ENCODE results near the gene RNF135.
"Not testable (repeated sequence)": the region's sequence is repeated elsewhere in the genome, so short reads cannot be mapped to it uniquely, and the experiment has no call there.

Gene RNF135

DNA sequence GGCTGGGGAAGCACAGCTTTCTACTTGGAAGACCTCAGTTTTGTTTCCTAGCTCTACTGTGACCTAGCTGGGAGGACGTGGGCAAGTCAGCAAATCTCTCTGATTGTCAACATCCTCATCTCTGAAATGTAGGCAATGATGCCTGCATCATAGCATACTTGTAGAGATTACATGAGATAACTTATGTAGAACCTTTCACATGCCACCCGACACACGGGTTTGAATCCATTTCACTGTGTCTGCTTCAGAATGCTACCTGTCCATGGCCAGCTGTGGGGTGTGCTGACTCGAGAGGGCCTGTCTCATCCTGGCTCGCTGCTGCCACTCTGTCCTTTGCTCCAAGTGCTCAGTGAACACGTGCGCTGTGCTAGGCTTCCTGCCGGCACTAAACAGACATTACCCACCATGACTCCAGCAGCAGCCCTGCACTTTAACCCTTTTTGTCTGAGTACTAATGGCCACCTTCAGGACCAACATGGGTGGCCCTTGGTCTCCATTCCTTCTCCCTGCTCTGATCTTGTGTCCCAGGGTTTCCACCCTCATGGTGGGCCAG, 41.7 kb upstream of the RNF135 start:
- H4K20me1 ChIP-seq (ENCODE audit: insufficient read depth, low read length), result no peaks in the 10 kb centered on the region

DNA sequence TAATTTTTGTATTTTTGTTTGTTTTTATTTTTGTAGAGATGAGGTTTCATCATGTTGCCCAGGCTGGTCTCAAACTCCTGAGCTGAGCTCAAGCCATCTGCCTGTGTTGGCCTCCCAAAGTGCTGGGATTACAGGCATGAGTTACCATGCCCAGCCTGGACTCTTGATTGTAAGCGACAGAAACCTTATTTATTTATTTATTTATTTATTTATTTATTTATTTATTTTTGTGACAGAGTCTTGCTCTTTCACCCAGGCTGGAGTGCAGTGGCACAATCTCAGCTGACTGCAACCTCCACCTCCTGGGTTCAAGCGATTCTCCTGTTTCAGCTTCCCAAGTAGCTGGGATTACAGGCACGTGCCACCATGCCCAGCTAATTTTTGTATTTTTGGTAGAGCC, 41.0 kb upstream of the RNF135 start:
- not testable (repeated sequence) for H2AFZ ChIP-seq (ENCODE audit: low read depth, low read length); H3K4me2 ChIP-seq (ENCODE audit: low read length); H4K20me1 ChIP-seq (ENCODE audit: insufficient read depth, low read length)

More for the DNA sequence above, 41.7 kb upstream of the RNF135 start:
- TF ChIP-seq, protein P1, sequence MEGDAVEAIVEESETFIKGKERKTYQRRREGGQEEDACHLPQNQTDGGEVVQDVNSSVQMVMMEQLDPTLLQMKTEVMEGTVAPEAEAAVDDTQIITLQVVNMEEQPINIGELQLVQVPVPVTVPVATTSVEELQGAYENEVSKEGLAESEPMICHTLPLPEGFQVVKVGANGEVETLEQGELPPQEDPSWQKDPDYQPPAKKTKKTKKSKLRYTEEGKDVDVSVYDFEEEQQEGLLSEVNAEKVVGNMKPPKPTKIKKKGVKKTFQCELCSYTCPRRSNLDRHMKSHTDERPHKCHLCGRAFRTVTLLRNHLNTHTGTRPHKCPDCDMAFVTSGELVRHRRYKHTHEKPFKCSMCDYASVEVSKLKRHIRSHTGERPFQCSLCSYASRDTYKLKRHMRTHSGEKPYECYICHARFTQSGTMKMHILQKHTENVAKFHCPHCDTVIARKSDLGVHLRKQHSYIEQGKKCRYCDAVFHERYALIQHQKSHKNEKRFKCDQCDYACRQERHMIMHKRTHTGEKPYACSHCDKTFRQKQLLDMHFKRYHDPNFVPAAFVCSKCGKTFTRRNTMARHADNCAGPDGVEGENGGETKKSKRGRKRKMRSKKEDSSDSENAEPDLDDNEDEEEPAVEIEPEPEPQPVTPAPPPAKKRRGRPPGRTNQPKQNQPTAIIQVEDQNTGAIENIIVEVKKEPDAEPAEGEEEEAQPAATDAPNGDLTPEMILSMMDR (IDR thresholded peaks at IDR 0.05; ENCODE audit: low read depth, low read length), result no peak
- TF ChIP-seq EZH2phosphoT487 (IDR thresholded peaks at IDR 0.05; ENCODE audit: low read depth), result no peak
- Histone ChIP-seq H3K4me2 (ENCODE audit: low read length) (no peak overlapping the region), H3K27me3 (ENCODE audit: low read depth, low read length) (no peaks in the 10 kb centered on the region), H3K79me2 (ENCODE audit: low read length) (no peaks in the 10 kb centered on the region), H3K4me3 (ENCODE audit: low read length) (no peak overlapping the region), H3K9me3 (ENCODE audit: insufficient read depth, low read length) (no peaks in the 10 kb centered on the region), H3K4me1 (ENCODE audit: low read length) (peaks cover 10% of the 10 kb centered on the region), H2AFZ (ENCODE audit: low read depth, low read length) (no peak overlapping the region), H3K36me3 (replicated peaks; ENCODE audit: low read depth, low read length) (no peaks in the 10 kb centered on the region), H3K9ac (ENCODE audit: low read length) (no peak overlapping the region), H3K27ac (ENCODE audit: low read length) (no peak overlapping the region)

DNA sequence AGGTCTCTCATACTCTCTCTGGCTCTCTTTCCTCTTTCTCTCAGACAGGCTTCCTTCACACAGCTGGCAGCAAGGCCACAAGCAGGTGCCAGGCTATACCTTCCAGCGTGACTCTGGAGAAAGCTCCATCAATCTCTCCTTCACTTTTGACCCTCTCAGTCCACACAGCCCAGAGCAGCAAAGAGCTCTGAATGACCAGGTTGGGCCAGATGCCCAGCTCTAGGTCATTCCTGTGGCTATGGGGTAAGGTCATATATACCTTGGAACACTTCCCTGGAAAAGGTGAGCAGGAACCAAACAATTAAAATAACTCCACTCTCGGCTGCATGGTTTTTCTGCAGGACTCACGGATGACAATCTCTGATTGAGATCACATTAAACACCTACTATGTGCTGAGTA, 40.3 kb upstream of the RNF135 start:
- no peaks in the 10 kb centered on the region for H3K79me2 ChIP-seq (ENCODE audit: low read length)
- no peak overlapping the region for H3K9ac ChIP-seq (ENCODE audit: low read length)
- TF ChIP-seq, protein P1 (IDR thresholded peaks at IDR 0.05; ENCODE audit: low read depth, low read length), result no peak
- no peak for TF ChIP-seq EZH2phosphoT487 (IDR thresholded peaks at IDR 0.05; ENCODE audit: low read depth)
- no peak overlapping the region for H2AFZ ChIP-seq (ENCODE audit: low read depth, low read length)
- no peaks in the 10 kb centered on the region for H3K27me3 ChIP-seq (ENCODE audit: low read depth, low read length)
- H3K4me3 ChIP-seq (ENCODE audit: low read length), result no peak overlapping the region
- no peaks in the 10 kb centered on the region for H4K20me1 ChIP-seq (ENCODE audit: insufficient read depth, low read length)
- no peak overlapping the region for H3K4me2 ChIP-seq (ENCODE audit: low read length)
- no peaks in the 10 kb centered on the region for H3K36me3 ChIP-seq (replicated peaks; ENCODE audit: low read depth, low read length)
- H3K4me1 ChIP-seq (ENCODE audit: low read length), result peaks cover 10% of the 10 kb centered on the region
- H3K9me3 ChIP-seq (ENCODE audit: insufficient read depth, low read length), result no peaks in the 10 kb centered on the region
- no peak overlapping the region for H3K27ac ChIP-seq (ENCODE audit: low read length)

More for the DNA sequence above, 41.0 kb upstream of the RNF135 start:
- not testable (repeated sequence) for H3K36me3 ChIP-seq (replicated peaks; ENCODE audit: low read depth, low read length); H3K4me3 ChIP-seq (ENCODE audit: low read length); H3K27me3 ChIP-seq (ENCODE audit: low read depth, low read length); H3K9me3 ChIP-seq (ENCODE audit: insufficient read depth, low read length); H3K27ac ChIP-seq (ENCODE audit: low read length); H3K79me2 ChIP-seq (ENCODE audit: low read length); H3K9ac ChIP-seq (ENCODE audit: low read length)
- H3K4me1 ChIP-seq (ENCODE audit: low read length), result peaks cover 10% of the 10 kb centered on the region

DNA sequence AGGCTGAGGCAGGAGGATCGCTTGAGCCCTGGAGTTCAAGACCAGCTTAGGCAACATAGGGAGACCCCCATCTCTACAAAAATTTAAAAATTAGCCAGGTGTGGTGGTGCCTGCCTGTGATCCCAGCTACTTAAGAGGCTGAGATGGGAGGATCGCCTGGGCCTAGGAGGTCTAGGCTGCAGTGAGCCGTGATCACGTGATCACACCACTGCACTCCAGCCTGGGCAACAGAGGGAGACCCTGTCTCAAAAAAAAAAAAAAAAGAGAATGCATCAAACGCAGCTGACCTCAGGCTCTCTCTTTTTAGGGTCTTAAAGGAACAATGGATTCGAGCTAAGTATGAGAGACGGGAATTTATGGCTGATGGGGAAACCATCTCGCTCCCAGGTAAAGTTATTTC, 39.3 kb upstream of the RNF135 start:
- not testable (repeated sequence) for H3K4me1 ChIP-seq (ENCODE audit: low read length); H2AFZ ChIP-seq (ENCODE audit: low read depth, low read length); H3K9ac ChIP-seq (ENCODE audit: low read length); H3K27ac ChIP-seq (ENCODE audit: low read length); H3K4me3 ChIP-seq (ENCODE audit: low read length); H4K20me1 ChIP-seq (ENCODE audit: insufficient read depth, low read length); H3K36me3 ChIP-seq (replicated peaks; ENCODE audit: low read depth, low read length); H3K27me3 ChIP-seq (ENCODE audit: low read depth, low read length); H3K79me2 ChIP-seq (ENCODE audit: low read length); H3K9me3 ChIP-seq (ENCODE audit: insufficient read depth, low read length); H3K4me2 ChIP-seq (ENCODE audit: low read length)

DNA sequence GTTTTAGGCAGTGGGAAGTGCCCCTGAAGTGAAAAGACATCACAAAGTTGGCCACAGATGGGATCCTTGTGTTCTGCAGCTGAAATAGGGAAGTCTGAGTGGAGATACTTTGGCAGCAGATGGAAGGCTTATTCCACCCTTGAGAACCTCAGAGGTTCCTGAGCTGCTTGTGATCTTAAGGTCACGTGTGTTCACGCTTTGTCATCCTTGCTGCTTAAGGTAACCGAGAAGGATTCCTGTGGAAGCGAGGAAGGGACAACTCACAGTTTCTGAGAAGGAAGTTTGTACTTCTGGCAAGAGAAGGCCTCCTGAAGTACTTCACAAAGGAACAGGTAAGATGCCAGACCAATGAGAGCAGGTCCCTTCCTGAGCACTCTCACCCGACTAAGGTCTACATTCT, 36.9 kb upstream of the RNF135 start:
- Histone ChIP-seq H3K9ac (ENCODE audit: low read length) (no peak overlapping the region), H2AFZ (ENCODE audit: low read depth, low read length) (no peak overlapping the region), H3K9me3 (ENCODE audit: insufficient read depth, low read length) (no peaks in the 10 kb centered on the region), H3K4me1 (ENCODE audit: low read length) (peaks cover 6% of the 10 kb centered on the region), H3K36me3 (replicated peaks; ENCODE audit: low read depth, low read length) (no peaks in the 10 kb centered on the region), H4K20me1 (ENCODE audit: insufficient read depth, low read length) (no peaks in the 10 kb centered on the region), H3K4me2 (ENCODE audit: low read length) (no peak overlapping the region), H3K27ac (ENCODE audit: low read length) (no peak overlapping the region), H3K27me3 (ENCODE audit: low read depth, low read length) (no peaks in the 10 kb centered on the region), H3K4me3 (ENCODE audit: low read length) (no peak overlapping the region), H3K79me2 (ENCODE audit: low read length) (no peaks in the 10 kb centered on the region)
- no peak for TF ChIP-seq EZH2phosphoT487 (IDR thresholded peaks at IDR 0.05; ENCODE audit: low read depth)
- TF ChIP-seq, protein P1 (IDR thresholded peaks at IDR 0.05; ENCODE audit: low read depth, low read length), result no peak
